ENCODE results near the gene DTWD2. TPM values are rescaled to one million over a fixed set of nuclear protein-coding genes. Genes with fewer than 3 reads are reported as not detected.

DTWD2 gene
- total RNA-seq, 4 donors from 2014 or later: 7.1 to 15.3 (median 11.2) TPM

- H3K27ac ChIP-seq: no peak overlapping the region
- no peaks in the 10 kb centered on the region for H3K36me3 ChIP-seq
- no peaks in the 10 kb centered on the region for H3K9me3 ChIP-seq
- no peaks in the 10 kb centered on the region for H3K27me3 ChIP-seq
- 88% methylated on average over 1 of the region's 1 CpG for WGBS
- no peak overlapping the region for H3K4me3 ChIP-seq
- no peak for DNase-seq (ENCODE audit: low spot score in 2 of 2)
- H3K4me1 ChIP-seq: no peaks in the 10 kb centered on the region
- no peak for TF ChIP-seq EP300 (IDR thresholded peaks at IDR 0.05)
- no peak for TF ChIP-seq POLR2AphosphoS5 (IDR thresholded peaks at IDR 0.05)
- TF ChIP-seq, protein P1, sequence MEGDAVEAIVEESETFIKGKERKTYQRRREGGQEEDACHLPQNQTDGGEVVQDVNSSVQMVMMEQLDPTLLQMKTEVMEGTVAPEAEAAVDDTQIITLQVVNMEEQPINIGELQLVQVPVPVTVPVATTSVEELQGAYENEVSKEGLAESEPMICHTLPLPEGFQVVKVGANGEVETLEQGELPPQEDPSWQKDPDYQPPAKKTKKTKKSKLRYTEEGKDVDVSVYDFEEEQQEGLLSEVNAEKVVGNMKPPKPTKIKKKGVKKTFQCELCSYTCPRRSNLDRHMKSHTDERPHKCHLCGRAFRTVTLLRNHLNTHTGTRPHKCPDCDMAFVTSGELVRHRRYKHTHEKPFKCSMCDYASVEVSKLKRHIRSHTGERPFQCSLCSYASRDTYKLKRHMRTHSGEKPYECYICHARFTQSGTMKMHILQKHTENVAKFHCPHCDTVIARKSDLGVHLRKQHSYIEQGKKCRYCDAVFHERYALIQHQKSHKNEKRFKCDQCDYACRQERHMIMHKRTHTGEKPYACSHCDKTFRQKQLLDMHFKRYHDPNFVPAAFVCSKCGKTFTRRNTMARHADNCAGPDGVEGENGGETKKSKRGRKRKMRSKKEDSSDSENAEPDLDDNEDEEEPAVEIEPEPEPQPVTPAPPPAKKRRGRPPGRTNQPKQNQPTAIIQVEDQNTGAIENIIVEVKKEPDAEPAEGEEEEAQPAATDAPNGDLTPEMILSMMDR (IDR thresholded peaks at IDR 0.05): no peak
- TF ChIP-seq POLR2A (IDR thresholded peaks at IDR 0.05): no peak
Measured at GRCh38 chr5:118844351-118844750, 144.0 kb downstream of the DTWD2 start.

- TF ChIP-seq POLR2A (IDR thresholded peaks at IDR 0.05): no peak
- TF ChIP-seq, protein P1 (IDR thresholded peaks at IDR 0.05): no peak
- no peak for TF ChIP-seq POLR2AphosphoS5 (IDR thresholded peaks at IDR 0.05)
- no peak for TF ChIP-seq EP300 (IDR thresholded peaks at IDR 0.05)
- Histone ChIP-seq H3K27me3 (no peaks in the 10 kb centered on the region), H3K36me3 (no peaks in the 10 kb centered on the region), H3K4me1 (no peaks in the 10 kb centered on the region), H3K9me3 (no peaks in the 10 kb centered on the region), H3K4me3 (no peak overlapping the region), H3K27ac (no peak overlapping the region)
- DNase-seq (ENCODE audit: low spot score in 2 of 2): no peak
- 94% methylated on average over 1 of the region's 1 CpG for WGBS
Measured at GRCh38 chr5:118834710-118835109, 153.6 kb downstream of the DTWD2 start.

GRCh38 chr5:118832974-118833373 lies 155.4 kb downstream of the DTWD2 start:
- no peaks in the 10 kb centered on the region for H3K27me3 ChIP-seq
- no peaks in the 10 kb centered on the region for H3K9me3 ChIP-seq
- TF ChIP-seq POLR2A (IDR thresholded peaks at IDR 0.05): no peak
- TF ChIP-seq EP300 (IDR thresholded peaks at IDR 0.05): no peak
- TF ChIP-seq POLR2AphosphoS5 (IDR thresholded peaks at IDR 0.05): no peak
- TF ChIP-seq, protein P1 (IDR thresholded peaks at IDR 0.05): no peak
- no peak for DNase-seq (ENCODE audit: low spot score in 2 of 2)
- no peaks in the 10 kb centered on the region for H3K4me1 ChIP-seq
- H3K36me3 ChIP-seq: no peaks in the 10 kb centered on the region
- H3K27ac ChIP-seq: no peak overlapping the region
- H3K4me3 ChIP-seq: no peak overlapping the region

DNA sequence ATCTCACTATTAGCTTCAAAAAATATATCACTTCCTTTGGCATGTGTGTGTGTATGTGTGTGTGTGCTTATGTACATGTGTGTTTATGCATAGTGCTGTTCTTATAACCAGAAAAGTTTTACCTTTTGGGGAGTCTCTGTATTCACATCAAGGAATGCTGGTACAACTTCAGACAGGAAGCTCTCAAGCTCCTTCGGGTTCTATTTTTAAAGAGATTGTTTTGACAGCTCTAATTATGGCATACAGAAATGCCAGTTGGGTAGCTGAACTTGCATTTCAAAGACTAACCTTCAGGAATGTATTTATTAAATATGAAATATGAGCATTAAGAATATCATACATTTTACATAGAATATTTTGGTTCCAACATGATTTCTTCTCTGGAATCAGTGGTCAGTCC lies 163.1 kb downstream of the DTWD2 start:
- H3K27ac ChIP-seq: no peak overlapping the region
- TF ChIP-seq POLR2AphosphoS5 (IDR thresholded peaks at IDR 0.05) (no peak), EP300 (IDR thresholded peaks at IDR 0.05) (no peak), POLR2A (IDR thresholded peaks at IDR 0.05) (no peak)
- TF ChIP-seq, protein P1 (IDR thresholded peaks at IDR 0.05): no peak
- no peaks in the 10 kb centered on the region for H3K4me1 ChIP-seq
- H3K9me3 ChIP-seq: no peaks in the 10 kb centered on the region
- 34% methylated on average over 1 of the region's 1 CpG for WGBS
- H3K4me3 ChIP-seq: no peak overlapping the region
- no peak for DNase-seq (ENCODE audit: low spot score in 2 of 2)
- no peaks in the 10 kb centered on the region for H3K36me3 ChIP-seq
- H3K27me3 ChIP-seq: no peaks in the 10 kb centered on the region

GRCh38 chr5:118818604-118819003 lies 169.7 kb downstream of the DTWD2 start:
- Histone ChIP-seq H3K4me3 (no peak overlapping the region), H3K4me1 (no peaks in the 10 kb centered on the region), H3K9me3 (peaks cover 4% of the 10 kb centered on the region), H3K27me3 (no peaks in the 10 kb centered on the region), H3K27ac (no peak overlapping the region), H3K36me3 (no peaks in the 10 kb centered on the region)
- TF ChIP-seq, protein P1 (IDR thresholded peaks at IDR 0.05): no peak
- no peak for TF ChIP-seq POLR2A (IDR thresholded peaks at IDR 0.05)
- no peak for TF ChIP-seq POLR2AphosphoS5 (IDR thresholded peaks at IDR 0.05)
- no peak for TF ChIP-seq EP300 (IDR thresholded peaks at IDR 0.05)
- 81% methylated on average over 3 of the region's 3 CpGs for WGBS
- no peak for DNase-seq (ENCODE audit: low spot score in 2 of 2)
